ENCODE results near the gene COBL. TPM values are rescaled to one million over a fixed set of nuclear protein-coding genes. Genes with fewer than 3 reads are reported as not detected.

Gene COBL
- polyA plus RNA-seq, 3 donors: not detected

DNA sequence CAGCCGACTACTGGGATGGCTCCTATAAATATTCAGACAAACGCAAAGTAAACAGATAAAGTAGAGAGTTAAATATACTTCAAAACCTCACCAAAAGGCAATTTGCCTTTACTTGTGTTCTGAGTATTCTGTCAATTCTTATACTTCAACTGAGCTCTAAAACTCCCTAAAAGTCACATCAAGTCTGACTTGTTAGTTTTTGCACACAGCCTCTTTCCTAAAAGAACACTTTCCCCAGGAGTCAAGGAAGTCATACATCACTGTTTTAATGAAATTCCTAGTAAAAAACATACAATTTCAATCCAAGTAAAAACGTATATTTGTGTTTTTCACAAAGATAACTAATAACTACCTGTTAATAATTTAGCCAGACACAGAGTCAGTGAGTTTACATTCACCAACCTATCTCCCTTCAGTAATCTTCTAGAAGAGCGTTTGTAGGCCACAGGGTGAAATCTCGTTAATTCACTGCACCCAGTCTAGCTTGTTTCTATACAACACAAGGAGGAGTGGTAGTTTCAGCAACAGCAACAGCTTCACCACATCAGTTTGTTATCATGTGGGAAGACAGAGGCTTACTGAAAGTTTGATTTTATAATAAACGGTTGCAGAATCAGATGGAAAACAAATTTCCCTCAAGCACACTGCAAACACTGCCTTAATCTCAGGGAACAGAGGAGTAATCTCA is 2.7 kb downstream of the COBL start:
- no CpG with 5 or more reads among the region's 6 CpGs for WGBS (ENCODE audit: insufficient coverage)
- Mint-ChIP-seq H3K27me3 (ENCODE audit: low read depth in 3 of 3) (peaks cover 50 to 59% (median 54%) of the 10 kb centered on the region in 3 donors), H3K36me3 (no peaks in the 10 kb centered on the region), H3K4me3 (peak overlapping the region in 1 of 2 donors; percentile 29), H3K27ac (no peak overlapping the region), H3K9me3 (peaks cover 0 to 15% (median 4%) of the 10 kb centered on the region in 7 donors), H3K4me1 (peaks cover 9% of the 10 kb centered on the region)
- intact Hi-C loops (cut with micrococcal nuclease): no loop called here
- Histone ChIP-seq H3K27me3 (ENCODE audit: control insufficient read depth in 2 of 2, insufficient read depth in 2 of 2, low read length in 2 of 2) (peaks cover 29 to 55% of the 10 kb centered on the region in 2 donors), H3K9ac (ENCODE audit: insufficient read depth, low read length, poor library complexity, severe bottlenecking) (no peak overlapping the region), H3K27ac (ENCODE audit: low read depth in 1 of 2, low read length in 2 of 2) (no peak overlapping the region), H4K20me1 (ENCODE audit: insufficient read depth, low read length) (no peaks in the 10 kb centered on the region), H3K79me2 (ENCODE audit: insufficient read depth, low read length) (no peaks in the 10 kb centered on the region), H3K4me3 (replicated peaks in 1 of 3; ENCODE audit: low read depth in 2 of 3, low read length in 3 of 3) (no peak overlapping the region), H3K4me2 (replicated peaks; ENCODE audit: extremely low read depth, low read length, poor library complexity, severe bottlenecking) (no peak overlapping the region), H3K4me1 (ENCODE audit: control insufficient read depth in 1 of 2, insufficient read depth in 2 of 2, low read length in 2 of 2) (peaks cover 0 to 9% of the 10 kb centered on the region in 2 donors), H2AFZ (ENCODE audit: insufficient read depth, low read depth, low read length, poor library complexity, severe bottlenecking) (no peak overlapping the region), H3K36me3 (replicated peaks in 1 of 2; ENCODE audit: control insufficient read depth in 1 of 2, insufficient read depth in 2 of 2, low read length in 2 of 2) (no peaks in the 10 kb centered on the region), H3K9me3 (replicated peaks in 1 of 2; ENCODE audit: control insufficient read depth in 1 of 2, insufficient read depth in 1 of 2, low read length in 2 of 2) (peaks cover 0 to 4% of the 10 kb centered on the region in 2 donors)
- no peak for DNase-seq
- TF ChIP-seq, protein P1, sequence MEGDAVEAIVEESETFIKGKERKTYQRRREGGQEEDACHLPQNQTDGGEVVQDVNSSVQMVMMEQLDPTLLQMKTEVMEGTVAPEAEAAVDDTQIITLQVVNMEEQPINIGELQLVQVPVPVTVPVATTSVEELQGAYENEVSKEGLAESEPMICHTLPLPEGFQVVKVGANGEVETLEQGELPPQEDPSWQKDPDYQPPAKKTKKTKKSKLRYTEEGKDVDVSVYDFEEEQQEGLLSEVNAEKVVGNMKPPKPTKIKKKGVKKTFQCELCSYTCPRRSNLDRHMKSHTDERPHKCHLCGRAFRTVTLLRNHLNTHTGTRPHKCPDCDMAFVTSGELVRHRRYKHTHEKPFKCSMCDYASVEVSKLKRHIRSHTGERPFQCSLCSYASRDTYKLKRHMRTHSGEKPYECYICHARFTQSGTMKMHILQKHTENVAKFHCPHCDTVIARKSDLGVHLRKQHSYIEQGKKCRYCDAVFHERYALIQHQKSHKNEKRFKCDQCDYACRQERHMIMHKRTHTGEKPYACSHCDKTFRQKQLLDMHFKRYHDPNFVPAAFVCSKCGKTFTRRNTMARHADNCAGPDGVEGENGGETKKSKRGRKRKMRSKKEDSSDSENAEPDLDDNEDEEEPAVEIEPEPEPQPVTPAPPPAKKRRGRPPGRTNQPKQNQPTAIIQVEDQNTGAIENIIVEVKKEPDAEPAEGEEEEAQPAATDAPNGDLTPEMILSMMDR (IDR thresholded peaks at IDR 0.05): no peak

DNA sequence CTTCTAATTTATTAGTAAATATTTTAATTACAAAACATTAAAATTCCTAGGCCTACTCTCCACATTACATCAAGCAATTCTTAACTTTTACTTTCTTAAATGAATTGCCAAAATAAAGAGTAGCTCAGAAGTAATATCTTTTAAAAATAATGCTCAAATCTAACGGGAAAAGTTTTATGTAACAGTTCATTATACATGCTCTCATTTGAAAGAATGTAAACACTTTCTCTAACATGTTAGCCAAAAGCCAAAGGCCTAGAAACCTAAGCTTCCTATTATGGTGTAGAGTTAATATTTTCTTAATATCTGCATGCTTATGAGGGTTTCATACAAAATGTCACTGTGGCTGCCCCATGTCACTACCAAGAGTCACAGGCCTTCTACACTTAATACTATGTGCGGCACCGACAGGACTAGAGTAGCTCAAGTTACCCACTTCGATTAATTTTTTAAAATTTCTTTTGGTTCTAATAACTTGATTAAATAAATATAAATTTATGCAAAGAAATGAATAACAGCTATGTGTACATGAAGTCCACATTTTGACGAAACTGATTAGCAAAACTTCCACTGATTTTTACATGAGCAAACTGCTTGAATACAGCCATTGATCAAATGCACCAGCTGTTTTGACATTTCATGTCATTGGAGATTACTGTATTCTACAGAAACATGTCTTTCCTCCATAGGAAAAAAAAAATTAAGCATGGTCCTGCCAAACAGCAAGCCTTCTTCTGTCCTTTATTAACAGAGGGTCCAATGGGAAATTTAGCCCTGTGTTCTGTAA is 3.5 kb downstream of the COBL start:
- Mint-ChIP-seq H3K27me3 (ENCODE audit: low read depth in 3 of 3) (peaks cover 44 to 56% (median 49%) of the 10 kb centered on the region in 3 donors), H3K4me3 (no peak overlapping the region), H3K4me1 (peaks cover 9% of the 10 kb centered on the region), H3K9me3 (peaks cover 0 to 15% (median 4%) of the 10 kb centered on the region in 7 donors), H3K27ac (no peak overlapping the region), H3K36me3 (no peaks in the 10 kb centered on the region)
- no peaks in the 10 kb centered on the region for H3K36me3 ChIP-seq (replicated peaks in 1 of 2; ENCODE audit: control insufficient read depth in 1 of 2, insufficient read depth in 2 of 2, low read length in 2 of 2)
- intact Hi-C loops (cut with micrococcal nuclease): no loop called here
- peaks cover 0 to 4% of the 10 kb centered on the region in 2 donors for H3K9me3 ChIP-seq (replicated peaks in 1 of 2; ENCODE audit: control insufficient read depth in 1 of 2, insufficient read depth in 1 of 2, low read length in 2 of 2)
- peaks cover 0 to 9% of the 10 kb centered on the region in 2 donors for H3K4me1 ChIP-seq (ENCODE audit: control insufficient read depth in 1 of 2, insufficient read depth in 2 of 2, low read length in 2 of 2)
- H3K27ac ChIP-seq (ENCODE audit: low read depth in 1 of 2, low read length in 2 of 2): no peak overlapping the region
- H3K27me3 ChIP-seq (ENCODE audit: control insufficient read depth in 2 of 2, insufficient read depth in 2 of 2, low read length in 2 of 2): peaks cover 26 to 48% of the 10 kb centered on the region in 2 donors
- no peak overlapping the region for H3K9ac ChIP-seq (ENCODE audit: insufficient read depth, low read length, poor library complexity, severe bottlenecking)
- H2AFZ ChIP-seq (ENCODE audit: insufficient read depth, low read depth, low read length, poor library complexity, severe bottlenecking): no peak overlapping the region
- no peak overlapping the region for H3K4me3 ChIP-seq (replicated peaks in 1 of 3; ENCODE audit: low read depth in 2 of 3, low read length in 3 of 3)
- no CpG with 5 or more reads among the region's 5 CpGs for WGBS (ENCODE audit: insufficient coverage)
- no peak overlapping the region for H3K4me2 ChIP-seq (replicated peaks; ENCODE audit: extremely low read depth, low read length, poor library complexity, severe bottlenecking)
- H4K20me1 ChIP-seq (ENCODE audit: insufficient read depth, low read length): no peaks in the 10 kb centered on the region
- no peak for DNase-seq
- no peaks in the 10 kb centered on the region for H3K79me2 ChIP-seq (ENCODE audit: insufficient read depth, low read length)
- TF ChIP-seq, protein P1 (IDR thresholded peaks at IDR 0.05): no peak

Measured in CD14-positive monocyte (primary cell).